Activated T-cell treated with anti-CD3 and anti-CD28 coated beads, Interleukin-2, amount 50 U/mL, for 4 hours (primary cell): ENCODE data around the gene NCOA4. TPM values are rescaled to one million over a fixed set of nuclear protein-coding genes. Genes with fewer than 3 reads are reported as not detected.
A peak's percentile ranks its signal among the peaks of the same experiment; 100 is the strongest.

ENCODE experiments used
- ATAC-seq, 2 donors: fragments of 200-7000 bp; cut with Tn5 transposase; one replicate each; pipeline ENCODE4 v1.10.0; 2021
- DNase-seq: peaks from one replicate; pipeline ENCODE4 v3.0.0-alpha.2; 2020
- H3K27me3 Mint-ChIP-seq: one replicate; pipeline ENCODE4 v1.8.0; 2021; ENCODE audit warnings: low read depth, mixed read lengths
- H3K36me3 Mint-ChIP-seq: one replicate; pipeline ENCODE4 v1.8.0; 2022; ENCODE audit warnings: mixed read lengths; ENCODE audit not compliant: insufficient read depth
- H3K4me1 Mint-ChIP-seq: one replicate; pipeline ENCODE4 v1.8.0; 2021; ENCODE audit warnings: low read depth, mixed read lengths
- H3K4me3 Mint-ChIP-seq: one replicate; pipeline ENCODE4 v1.8.0; 2021; ENCODE audit warnings: mild to moderate bottlenecking, moderate library complexity, mixed read lengths
- H3K9me3 Mint-ChIP-seq: one replicate; pipeline ENCODE4 v1.8.0; 2021; ENCODE audit warnings: mixed read lengths
- total RNA-seq, 3 donors: library from RNA; stranded (reverse); gene quantifications; one replicate each; pipeline ENCODE4 v1.2.1, GENCODE V29; 2021

NCOA4 gene
- 10 to 100 TPM; 83.3 to 90.7 (median 89.1) TPM for total RNA-seq

GRCh38 chr10:46030091-46030937 is at the start of gene NCOA4:
Gene NCOA4, minus strand, starts transcription at chr10:46030623. Its CDS starts 13,943 bp downstream, at chr10:46016680.
- ATAC-seq: peak; percentile 97 to 99
- Mint-ChIP-seq H3K4me1 (peaks cover 47% of the 10 kb centered on the region), H3K27me3 (peaks cover 2% of the 10 kb centered on the region), H3K36me3 (peaks cover 4% of the 10 kb centered on the region), H3K9me3 (no peaks in the 10 kb centered on the region), H3K4me3 (peak within 1 kb of the TSS; percentile 94)
- peak; percentile 94 for DNase-seq

GRCh38 chr10:46079831-46080585 is 49.6 kb upstream of the NCOA4 start:
- H3K36me3 Mint-ChIP-seq: no peaks in the 10 kb centered on the region
- peaks cover 7% of the 10 kb centered on the region for H3K9me3 Mint-ChIP-seq
- no peak for ATAC-seq
- peaks cover 33% of the 10 kb centered on the region for H3K4me1 Mint-ChIP-seq
- no peaks in the 10 kb centered on the region for H3K27me3 Mint-ChIP-seq
- H3K4me3 Mint-ChIP-seq: no peak overlapping the region
- no peak for DNase-seq

GRCh38 chr10:46077731-46078413 is 47.4 kb upstream of the NCOA4 start:
- Mint-ChIP-seq H3K4me3 (no peak overlapping the region), H3K4me1 (peaks cover 33% of the 10 kb centered on the region), H3K9me3 (peaks cover 6% of the 10 kb centered on the region), H3K27me3 (no peaks in the 10 kb centered on the region), H3K36me3 (no peaks in the 10 kb centered on the region)
- no peak for DNase-seq
- ATAC-seq: no peak

DNA sequence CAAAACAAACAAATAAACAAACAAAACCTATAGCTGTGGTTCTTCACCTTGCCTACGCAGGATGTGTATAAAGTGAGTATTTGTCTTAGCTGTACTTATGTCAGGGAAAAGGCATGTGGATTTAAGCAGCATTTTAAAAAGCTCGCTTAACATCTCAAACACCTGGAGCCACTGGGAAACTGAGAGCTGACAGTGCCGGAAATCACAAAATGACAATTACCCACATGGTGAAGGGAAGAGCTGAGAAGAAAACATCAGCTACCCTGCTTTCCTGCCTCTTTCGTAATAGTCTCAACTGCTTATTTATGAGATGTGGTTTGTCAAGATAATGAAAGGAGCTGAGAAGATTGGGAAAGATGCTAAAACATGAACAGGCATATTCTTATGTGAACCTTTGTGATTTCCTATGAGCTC is 46.7 kb upstream of the NCOA4 start:
- Mint-ChIP-seq H3K4me1 (peaks cover 31% of the 10 kb centered on the region), H3K36me3 (no peaks in the 10 kb centered on the region), H3K4me3 (no peak overlapping the region), H3K9me3 (no peaks in the 10 kb centered on the region), H3K27me3 (no peaks in the 10 kb centered on the region)
- DNase-seq (no peak), ATAC-seq (no peak)

- DNase-seq (no peak), ATAC-seq (no peak)
- H3K27me3 Mint-ChIP-seq: no peaks in the 10 kb centered on the region
- no peak overlapping the region for H3K4me3 Mint-ChIP-seq
- H3K4me1 Mint-ChIP-seq: peaks cover 21% of the 10 kb centered on the region
- H3K36me3 Mint-ChIP-seq: no peaks in the 10 kb centered on the region
- no peaks in the 10 kb centered on the region for H3K9me3 Mint-ChIP-seq
Observed at GRCh38 chr10:46075869-46076268, 45.4 kb upstream of the NCOA4 start.

DNA sequence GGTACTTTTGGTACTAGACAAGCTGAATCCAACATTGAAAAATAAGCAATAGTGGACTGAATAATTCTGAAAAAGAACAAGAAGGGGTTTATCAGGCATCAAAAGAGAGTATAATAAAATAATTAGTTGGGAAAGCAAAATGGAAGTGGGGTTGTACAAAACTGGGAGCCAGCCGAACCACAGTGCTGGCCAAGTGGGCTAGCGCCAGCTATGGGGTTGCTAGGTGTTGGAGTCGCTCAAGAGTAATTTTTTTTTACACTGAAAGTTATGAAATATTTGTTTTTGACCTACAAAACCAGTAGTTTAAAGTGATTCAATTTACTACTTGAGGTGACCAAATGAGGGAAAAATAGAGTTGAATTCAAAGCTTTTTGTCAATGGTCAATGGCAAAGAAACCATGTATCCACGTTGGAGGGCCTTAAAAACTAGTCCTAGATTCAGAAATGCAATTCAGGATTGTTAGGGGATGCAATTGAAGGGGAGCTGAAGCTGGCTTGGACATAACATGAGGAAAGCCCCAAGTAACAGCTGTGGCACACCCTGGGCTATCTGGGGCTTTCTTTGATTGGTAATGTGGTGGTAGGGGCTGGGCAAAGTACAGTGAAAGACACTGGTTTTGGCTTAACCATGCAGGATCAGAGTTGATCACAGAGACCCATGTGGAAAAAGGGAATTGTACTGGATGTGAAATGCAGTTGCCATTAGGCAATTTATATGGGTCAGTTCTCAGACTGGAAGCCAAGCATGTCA is 43.9 kb upstream of the NCOA4 start:
- Mint-ChIP-seq H3K4me1 (peaks cover 14% of the 10 kb centered on the region), H3K27me3 (no peaks in the 10 kb centered on the region), H3K9me3 (no peaks in the 10 kb centered on the region), H3K4me3 (no peak overlapping the region), H3K36me3 (no peaks in the 10 kb centered on the region)
- ATAC-seq (no peak), DNase-seq (no peak)

DNA sequence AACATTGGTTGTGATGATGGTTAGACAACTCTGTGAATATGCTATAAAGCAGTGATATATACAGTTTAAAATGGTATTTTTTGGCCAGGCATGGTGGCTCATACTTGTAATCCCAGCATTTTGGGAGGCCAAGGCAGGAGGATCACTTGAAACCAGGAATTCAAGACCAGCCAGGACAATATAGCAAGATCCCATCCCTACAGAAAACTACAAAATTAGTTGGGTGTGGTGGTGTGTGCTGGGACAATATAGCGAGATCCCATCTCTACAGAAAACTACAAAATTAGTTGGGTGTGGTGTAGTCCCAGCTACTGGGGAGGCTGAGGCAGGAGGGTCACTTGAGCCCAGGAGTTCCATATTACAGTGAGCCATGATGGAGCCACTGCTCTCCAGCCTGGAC is 43.1 kb upstream of the NCOA4 start:
- DNase-seq: no peak
- no peak for ATAC-seq
- Mint-ChIP-seq H3K4me1 (peaks cover 14% of the 10 kb centered on the region), H3K27me3 (no peaks in the 10 kb centered on the region), H3K4me3 (no peak overlapping the region), H3K36me3 (no peaks in the 10 kb centered on the region), H3K9me3 (no peaks in the 10 kb centered on the region)

DNA sequence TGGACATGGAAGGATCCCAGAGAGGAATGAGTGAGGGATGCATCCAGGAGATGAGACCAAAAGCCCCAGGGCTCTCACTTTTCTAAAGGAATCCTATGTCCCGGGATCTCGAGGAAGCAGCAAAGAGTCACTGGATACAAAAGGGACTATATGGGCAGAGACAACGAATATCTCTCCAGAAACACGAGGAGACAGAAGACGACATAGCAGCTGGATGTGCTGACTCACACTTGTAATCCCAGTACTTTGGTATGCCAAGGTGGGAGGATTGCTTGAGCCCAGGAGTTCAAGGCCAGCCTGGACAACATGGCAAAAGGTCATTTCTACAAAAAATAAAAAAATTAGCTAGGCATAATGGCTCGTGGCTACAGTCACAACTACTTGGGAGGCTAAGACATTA is 40.3 kb upstream of the NCOA4 start:
- Mint-ChIP-seq H3K4me3 (no peak overlapping the region), H3K4me1 (no peaks in the 10 kb centered on the region), H3K36me3 (no peaks in the 10 kb centered on the region), H3K27me3 (no peaks in the 10 kb centered on the region), H3K9me3 (no peaks in the 10 kb centered on the region)
- ATAC-seq: no peak
- no peak for DNase-seq

DNA sequence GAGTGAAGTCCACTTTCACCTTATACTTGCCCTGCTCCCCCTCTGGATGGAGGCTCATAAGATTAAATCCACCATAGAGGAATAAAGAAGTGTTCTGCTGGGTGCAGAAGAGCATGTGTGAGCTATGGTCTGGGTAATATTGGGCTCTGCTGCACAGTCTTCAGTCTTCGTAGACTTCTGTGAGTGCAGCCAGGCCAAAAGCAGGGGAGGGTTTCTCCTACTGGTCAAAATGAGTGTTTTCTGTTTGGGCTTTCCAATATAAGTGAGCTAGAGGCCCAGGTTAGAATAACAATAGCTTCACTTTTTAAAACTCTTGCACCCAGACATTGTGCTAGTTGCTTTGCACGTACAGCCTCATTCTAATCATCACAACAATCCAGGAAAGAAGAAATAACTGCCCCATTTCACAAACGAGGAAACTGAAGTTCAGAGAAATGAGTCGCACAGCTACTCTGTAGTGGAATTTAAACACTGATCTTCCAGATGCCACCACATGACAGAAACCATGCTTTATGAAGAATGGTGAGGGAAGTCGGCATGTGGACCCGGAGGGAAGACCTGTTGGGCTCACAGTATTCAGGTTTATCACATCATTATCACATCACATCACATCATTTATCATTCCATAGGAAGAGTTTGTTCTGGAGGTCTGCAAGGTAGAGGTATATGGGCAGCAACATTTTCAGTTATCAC is 39.5 kb upstream of the NCOA4 start:
- H3K4me3 Mint-ChIP-seq: no peak overlapping the region
- H3K27me3 Mint-ChIP-seq: no peaks in the 10 kb centered on the region
- ATAC-seq: no peak
- no peaks in the 10 kb centered on the region for H3K36me3 Mint-ChIP-seq
- DNase-seq: no peak
- H3K9me3 Mint-ChIP-seq: no peaks in the 10 kb centered on the region
- H3K4me1 Mint-ChIP-seq: no peaks in the 10 kb centered on the region

DNA sequence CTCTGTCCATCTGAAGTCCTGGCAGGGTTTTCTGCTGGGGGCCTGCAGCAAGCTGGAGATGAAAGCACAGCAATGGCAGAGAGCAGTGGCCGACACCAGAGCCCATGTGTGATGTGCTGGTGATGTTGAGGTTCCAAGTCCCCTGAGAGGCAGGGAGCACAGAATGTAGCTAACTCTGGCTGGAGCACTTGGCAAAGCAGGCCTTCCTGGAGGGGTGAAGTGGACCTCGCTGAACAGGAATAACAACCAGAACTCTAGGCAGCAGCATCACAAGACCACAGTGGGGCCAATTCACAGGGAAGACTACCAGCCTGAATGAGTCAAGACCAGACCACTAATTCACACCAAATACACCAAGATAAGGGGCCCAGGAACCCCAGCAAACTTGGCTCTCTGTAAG is 38.5 kb upstream of the NCOA4 start:
- Mint-ChIP-seq H3K36me3 (no peaks in the 10 kb centered on the region), H3K4me1 (no peaks in the 10 kb centered on the region), H3K27me3 (no peaks in the 10 kb centered on the region), H3K9me3 (no peaks in the 10 kb centered on the region), H3K4me3 (no peak overlapping the region)
- DNase-seq: no peak
- ATAC-seq: no peak

- ATAC-seq (no peak), DNase-seq (no peak)
- H3K27me3 Mint-ChIP-seq: no peaks in the 10 kb centered on the region
- no peaks in the 10 kb centered on the region for H3K4me1 Mint-ChIP-seq
- no peaks in the 10 kb centered on the region for H3K36me3 Mint-ChIP-seq
- no peaks in the 10 kb centered on the region for H3K9me3 Mint-ChIP-seq
- no peak overlapping the region for H3K4me3 Mint-ChIP-seq
Observed at GRCh38 chr10:46068117-46068516, 37.7 kb upstream of the NCOA4 start.

DNA sequence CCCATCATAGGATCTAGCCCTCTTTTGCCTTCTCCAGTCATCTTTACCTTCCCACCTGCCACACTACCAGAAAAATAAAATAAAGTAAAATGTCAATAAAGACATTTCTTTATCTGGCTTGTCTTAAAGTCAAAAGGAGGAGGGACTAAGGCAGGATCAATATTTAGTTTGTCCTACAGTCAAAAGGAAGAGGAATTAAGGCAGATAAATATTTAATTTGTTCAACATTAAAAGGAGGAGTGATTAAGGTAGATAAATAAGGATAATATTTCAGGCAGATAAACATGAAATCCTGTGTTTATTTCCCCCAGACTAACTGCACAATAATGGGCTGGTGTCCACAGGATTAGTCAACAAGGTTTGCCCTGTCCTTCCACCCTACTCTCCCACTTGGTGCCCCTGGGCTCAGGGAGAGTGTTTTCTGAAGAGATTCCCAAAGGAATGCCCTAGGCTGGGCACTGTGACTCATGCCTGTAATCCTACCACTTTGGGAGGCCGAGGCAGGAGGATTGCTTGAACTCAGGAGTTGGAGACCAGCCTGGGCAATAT is 33.9 kb upstream of the NCOA4 start:
- DNase-seq (no peak), ATAC-seq (no peak)
- no peaks in the 10 kb centered on the region for H3K36me3 Mint-ChIP-seq
- H3K4me1 Mint-ChIP-seq: no peaks in the 10 kb centered on the region
- no peak overlapping the region for H3K4me3 Mint-ChIP-seq
- H3K27me3 Mint-ChIP-seq: no peaks in the 10 kb centered on the region
- H3K9me3 Mint-ChIP-seq: no peaks in the 10 kb centered on the region

- no peaks in the 10 kb centered on the region for H3K9me3 Mint-ChIP-seq
- no peaks in the 10 kb centered on the region for H3K36me3 Mint-ChIP-seq
- no peak for ATAC-seq
- H3K27me3 Mint-ChIP-seq: no peaks in the 10 kb centered on the region
- no peak overlapping the region for H3K4me3 Mint-ChIP-seq
- H3K4me1 Mint-ChIP-seq: no peaks in the 10 kb centered on the region
- no peak for DNase-seq
Observed at GRCh38 chr10:46062723-46063428, 32.5 kb upstream of the NCOA4 start.
